ENCODE results near the gene ANKS1B. TPM values are rescaled to one million over a fixed set of nuclear protein-coding genes. Genes with fewer than 3 reads are reported as not detected.

The ANKS1B gene
- total RNA-seq, 1 experiment from 2014 or later = 5.8 TPM

DNA sequence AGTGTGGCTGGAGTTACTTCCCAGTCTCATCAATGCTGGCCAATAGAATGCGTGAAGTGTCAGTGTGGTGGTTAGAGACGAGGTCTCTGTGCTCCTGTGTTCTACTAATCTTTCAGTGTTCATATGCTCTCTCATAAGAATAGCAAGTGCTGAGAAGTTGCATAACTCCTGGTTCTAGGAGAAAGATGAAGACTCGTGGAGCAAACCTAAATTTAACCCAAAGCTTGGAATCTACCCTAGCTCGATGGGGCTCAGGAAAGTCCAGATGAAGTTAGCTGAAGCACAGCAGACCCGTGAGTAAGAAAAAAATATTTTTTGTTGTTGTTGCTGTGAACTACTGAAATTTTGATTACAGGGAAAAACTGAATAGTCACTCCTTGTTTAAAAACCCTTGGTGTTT is 927.1 kb downstream of the ANKS1B start:
- Mint-ChIP-seq H3K4me3 (no peak overlapping the region), H3K9me3 (no peaks in the 10 kb centered on the region), H3K4me1 (peaks cover 6% of the 10 kb centered on the region), H3K27ac (no peak overlapping the region), H3K27me3 (ENCODE audit: low read depth) (no peaks in the 10 kb centered on the region), H3K36me3 (no peaks in the 10 kb centered on the region)
- TF ChIP-seq OVOL2 (CRISPR knock-in tag; IDR thresholded peaks at IDR 0.05; ENCODE audit: borderline replicate concordance) (no peak), ZNF416 (CRISPR knock-in tag; IDR thresholded peaks at IDR 0.05) (no peak), MXD4 (CRISPR knock-in tag; IDR thresholded peaks at IDR 0.05; ENCODE audit: borderline replicate concordance) (no peak), RORB (CRISPR knock-in tag; IDR thresholded peaks at IDR 0.05) (no peak), ETV6 (CRISPR knock-in tag; IDR thresholded peaks at IDR 0.05) (no peak)
- TF ChIP-seq, protein P1, sequence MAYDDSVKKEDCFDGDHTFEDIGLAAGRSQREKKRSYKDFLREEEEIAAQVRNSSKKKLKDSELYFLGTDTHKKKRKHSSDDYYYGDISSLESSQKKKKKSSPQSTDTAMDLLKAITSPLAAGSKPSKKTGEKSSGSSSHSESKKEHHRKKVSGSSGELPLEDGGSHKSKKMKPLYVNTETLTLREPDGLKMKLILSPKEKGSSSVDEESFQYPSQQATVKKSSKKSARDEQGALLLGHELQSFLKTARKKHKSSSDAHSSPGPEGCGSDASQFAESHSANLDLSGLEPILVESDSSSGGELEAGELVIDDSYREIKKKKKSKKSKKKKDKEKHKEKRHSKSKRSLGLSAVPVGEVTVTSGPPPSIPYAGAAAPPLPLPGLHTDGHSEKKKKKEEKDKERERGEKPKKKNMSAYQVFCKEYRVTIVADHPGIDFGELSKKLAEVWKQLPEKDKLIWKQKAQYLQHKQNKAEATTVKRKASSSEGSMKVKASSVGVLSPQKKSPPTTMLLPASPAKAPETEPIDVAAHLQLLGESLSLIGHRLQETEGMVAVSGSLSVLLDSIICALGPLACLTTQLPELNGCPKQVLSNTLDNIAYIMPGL (CRISPR knock-in tag; IDR thresholded peaks at IDR 0.05) = no peak
- TF ChIP-seq, protein P2, sequence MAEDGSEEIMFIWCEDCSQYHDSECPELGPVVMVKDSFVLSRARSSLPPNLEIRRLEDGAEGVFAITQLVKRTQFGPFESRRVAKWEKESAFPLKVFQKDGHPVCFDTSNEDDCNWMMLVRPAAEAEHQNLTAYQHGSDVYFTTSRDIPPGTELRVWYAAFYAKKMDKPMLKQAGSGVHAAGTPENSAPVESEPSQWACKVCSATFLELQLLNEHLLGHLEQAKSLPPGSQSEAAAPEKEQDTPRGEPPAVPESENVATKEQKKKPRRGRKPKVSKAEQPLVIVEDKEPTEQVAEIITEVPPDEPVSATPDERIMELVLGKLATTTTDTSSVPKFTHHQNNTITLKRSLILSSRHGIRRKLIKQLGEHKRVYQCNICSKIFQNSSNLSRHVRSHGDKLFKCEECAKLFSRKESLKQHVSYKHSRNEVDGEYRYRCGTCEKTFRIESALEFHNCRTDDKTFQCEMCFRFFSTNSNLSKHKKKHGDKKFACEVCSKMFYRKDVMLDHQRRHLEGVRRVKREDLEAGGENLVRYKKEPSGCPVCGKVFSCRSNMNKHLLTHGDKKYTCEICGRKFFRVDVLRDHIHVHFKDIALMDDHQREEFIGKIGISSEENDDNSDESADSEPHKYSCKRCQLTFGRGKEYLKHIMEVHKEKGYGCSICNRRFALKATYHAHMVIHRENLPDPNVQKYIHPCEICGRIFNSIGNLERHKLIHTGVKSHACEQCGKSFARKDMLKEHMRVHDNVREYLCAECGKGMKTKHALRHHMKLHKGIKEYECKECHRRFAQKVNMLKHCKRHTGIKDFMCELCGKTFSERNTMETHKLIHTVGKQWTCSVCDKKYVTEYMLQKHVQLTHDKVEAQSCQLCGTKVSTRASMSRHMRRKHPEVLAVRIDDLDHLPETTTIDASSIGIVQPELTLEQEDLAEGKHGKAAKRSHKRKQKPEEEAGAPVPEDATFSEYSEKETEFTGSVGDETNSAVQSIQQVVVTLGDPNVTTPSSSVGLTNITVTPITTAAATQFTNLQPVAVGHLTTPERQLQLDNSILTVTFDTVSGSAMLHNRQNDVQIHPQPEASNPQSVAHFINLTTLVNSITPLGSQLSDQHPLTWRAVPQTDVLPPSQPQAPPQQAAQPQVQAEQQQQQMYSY (CRISPR knock-in tag; IDR thresholded peaks at IDR 0.05) = no peak
- TF ChIP-seq, protein P3, sequence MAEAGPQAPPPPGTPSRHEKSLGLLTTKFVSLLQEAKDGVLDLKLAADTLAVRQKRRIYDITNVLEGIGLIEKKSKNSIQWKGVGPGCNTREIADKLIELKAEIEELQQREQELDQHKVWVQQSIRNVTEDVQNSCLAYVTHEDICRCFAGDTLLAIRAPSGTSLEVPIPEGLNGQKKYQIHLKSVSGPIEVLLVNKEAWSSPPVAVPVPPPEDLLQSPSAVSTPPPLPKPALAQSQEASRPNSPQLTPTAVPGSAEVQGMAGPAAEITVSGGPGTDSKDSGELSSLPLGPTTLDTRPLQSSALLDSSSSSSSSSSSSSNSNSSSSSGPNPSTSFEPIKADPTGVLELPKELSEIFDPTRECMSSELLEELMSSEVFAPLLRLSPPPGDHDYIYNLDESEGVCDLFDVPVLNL (CRISPR knock-in tag; IDR thresholded peaks at IDR 0.05; ENCODE audit: borderline replicate concordance, low read depth) = no peak
- POLR2A ChIA-PET = no interaction called here
- CTCF ChIA-PET = interaction anchor here (0.6 to 1.2 kb wide), 3 partner anchors 9 to 191 kb away, joined by 4 read pairs; no protein-coding TSS in a partner anchor
- DNase-seq (ENCODE audit: low spot score) (no peak), ATAC-seq (no peak)

DNA sequence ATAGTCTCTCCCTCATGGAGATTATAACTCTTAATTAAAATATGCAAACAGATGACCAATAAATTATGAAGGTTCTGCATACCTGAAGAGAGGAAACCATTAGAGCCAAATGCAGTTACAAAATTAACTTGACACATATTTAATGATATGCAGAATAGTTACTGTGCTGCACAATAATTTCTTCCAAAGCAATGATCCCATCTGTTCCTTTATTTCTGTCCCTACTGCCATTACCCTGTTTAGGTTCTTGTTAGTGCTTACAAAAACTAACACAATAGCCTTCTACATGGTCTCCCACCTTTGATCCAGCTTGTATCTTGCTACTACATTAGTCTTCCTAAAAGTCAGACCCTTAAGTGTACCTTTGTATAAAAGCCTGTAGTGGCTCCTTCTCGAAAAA is 928.5 kb downstream of the ANKS1B start:
- POLR2A ChIA-PET = no interaction called here
- no peak for TF ChIP-seq FOXP1 (CRISPR knock-in tag; IDR thresholded peaks at IDR 0.05; ENCODE audit: borderline replicate concordance)
- TF ChIP-seq RELA (CRISPR knock-in tag; IDR thresholded peaks at IDR 0.05; ENCODE audit: borderline replicate concordance) = no peak
- TF ChIP-seq, protein P4, sequence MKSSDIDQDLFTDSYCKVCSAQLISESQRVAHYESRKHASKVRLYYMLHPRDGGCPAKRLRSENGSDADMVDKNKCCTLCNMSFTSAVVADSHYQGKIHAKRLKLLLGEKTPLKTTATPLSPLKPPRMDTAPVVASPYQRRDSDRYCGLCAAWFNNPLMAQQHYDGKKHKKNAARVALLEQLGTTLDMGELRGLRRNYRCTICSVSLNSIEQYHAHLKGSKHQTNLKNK (CRISPR knock-in tag; IDR thresholded peaks at IDR 0.05) = no peak
- TF ChIP-seq CREB1 (CRISPR knock-in tag; IDR thresholded peaks at IDR 0.05) = no peak
- no peak for TF ChIP-seq NR3C1 (CRISPR knock-in tag; conservative IDR thresholded peaks at IDR 0.05; ENCODE audit: low read depth)
- TF ChIP-seq, protein P5, sequence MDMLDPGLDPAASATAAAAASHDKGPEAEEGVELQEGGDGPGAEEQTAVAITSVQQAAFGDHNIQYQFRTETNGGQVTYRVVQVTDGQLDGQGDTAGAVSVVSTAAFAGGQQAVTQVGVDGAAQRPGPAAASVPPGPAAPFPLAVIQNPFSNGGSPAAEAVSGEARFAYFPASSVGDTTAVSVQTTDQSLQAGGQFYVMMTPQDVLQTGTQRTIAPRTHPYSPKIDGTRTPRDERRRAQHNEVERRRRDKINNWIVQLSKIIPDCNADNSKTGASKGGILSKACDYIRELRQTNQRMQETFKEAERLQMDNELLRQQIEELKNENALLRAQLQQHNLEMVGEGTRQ (CRISPR knock-in tag; IDR thresholded peaks at IDR 0.05) = no peak
- TF ChIP-seq GABPB1 (CRISPR knock-in tag; IDR thresholded peaks at IDR 0.05) = no peak
- TF ChIP-seq, protein P6, sequence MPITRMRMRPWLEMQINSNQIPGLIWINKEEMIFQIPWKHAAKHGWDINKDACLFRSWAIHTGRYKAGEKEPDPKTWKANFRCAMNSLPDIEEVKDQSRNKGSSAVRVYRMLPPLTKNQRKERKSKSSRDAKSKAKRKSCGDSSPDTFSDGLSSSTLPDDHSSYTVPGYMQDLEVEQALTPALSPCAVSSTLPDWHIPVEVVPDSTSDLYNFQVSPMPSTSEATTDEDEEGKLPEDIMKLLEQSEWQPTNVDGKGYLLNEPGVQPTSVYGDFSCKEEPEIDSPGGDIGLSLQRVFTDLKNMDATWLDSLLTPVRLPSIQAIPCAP (CRISPR knock-in tag; IDR thresholded peaks at IDR 0.05) = no peak
- TF ChIP-seq ESRRA (CRISPR knock-in tag; IDR thresholded peaks at IDR 0.05; ENCODE audit: borderline replicate concordance) = no peak
- no peak for TF ChIP-seq NR1H2 (CRISPR knock-in tag; IDR thresholded peaks at IDR 0.05)
- no peak for TF ChIP-seq ETV6 (CRISPR knock-in tag; IDR thresholded peaks at IDR 0.05)
- no peak for TF ChIP-seq NFE2L1 (CRISPR knock-in tag; IDR thresholded peaks at IDR 0.05)
- TF ChIP-seq ZNF219 (CRISPR knock-in tag; IDR thresholded peaks at IDR 0.05; ENCODE audit: borderline replicate concordance) = no peak
- no peak for TF ChIP-seq JAZF1 (CRISPR knock-in tag; IDR thresholded peaks at IDR 0.05)
- TF ChIP-seq, protein P7, sequence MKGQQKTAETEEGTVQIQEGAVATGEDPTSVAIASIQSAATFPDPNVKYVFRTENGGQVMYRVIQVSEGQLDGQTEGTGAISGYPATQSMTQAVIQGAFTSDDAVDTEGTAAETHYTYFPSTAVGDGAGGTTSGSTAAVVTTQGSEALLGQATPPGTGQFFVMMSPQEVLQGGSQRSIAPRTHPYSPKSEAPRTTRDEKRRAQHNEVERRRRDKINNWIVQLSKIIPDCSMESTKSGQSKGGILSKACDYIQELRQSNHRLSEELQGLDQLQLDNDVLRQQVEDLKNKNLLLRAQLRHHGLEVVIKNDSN (CRISPR knock-in tag; IDR thresholded peaks at IDR 0.05) = no peak
- TF ChIP-seq HMGA2 (CRISPR knock-in tag; IDR thresholded peaks at IDR 0.05) = no peak
- ATAC-seq = no peak
- DNase-seq (ENCODE audit: low spot score) = no peak
- CTCF ChIA-PET = no interaction called here
- Mint-ChIP-seq H3K9me3 (no peaks in the 10 kb centered on the region), H3K36me3 (no peaks in the 10 kb centered on the region), H3K27me3 (ENCODE audit: low read depth) (no peaks in the 10 kb centered on the region), H3K27ac (no peak overlapping the region), H3K4me3 (no peak overlapping the region), H3K4me1 (peaks cover 6% of the 10 kb centered on the region)
